Smooth muscle cell (in vitro differentiated cells): Measurements from ENCODE around the gene AMBRA1. TPM values are rescaled to one million over a fixed set of nuclear protein-coding genes. Genes with fewer than 3 reads are reported as not detected.

ENCODE experiments used
- DNase-seq: peaks from one replicate; lab custom pipeline; 2025; ENCODE audit not compliant: unreplicated experiment; lab: John Stamatoyannopoulos, UW
- H2AFZ ChIP-seq: fragments of 200-600 bp; sonication (generic); 2 replicates; pipeline ENCODE4 v1.6.0; 2016; ENCODE audit warnings: antibody characterized with exemption, low read depth, mild to moderate bottlenecking
- H3F3A ChIP-seq: fragments of 200-600 bp; sonication (generic); 2 replicates; pipeline ENCODE4 v1.6.0; 2017; ENCODE audit warnings: antibody characterized with exemption, low read depth
- H3K27ac ChIP-seq: fragments of 200-600 bp; sonication (generic); 2 replicates; pipeline ENCODE4 v1.5.1; 2016; ENCODE audit warnings: low read depth, mild to moderate bottlenecking
- H3K27me3 ChIP-seq: fragments of 200-600 bp; sonication (generic); 2 replicates; pipeline ENCODE4 v1.6.1; 2016; ENCODE audit warnings: low read depth, mild to moderate bottlenecking
- H3K36me3 ChIP-seq: fragments of 200-600 bp; sonication (generic); 2 replicates; pipeline ENCODE4 v1.5.1; 2016; ENCODE audit warnings: low read depth
- H3K4me1 ChIP-seq: fragments of 200-600 bp; sonication (generic); 2 replicates; pipeline ENCODE4 v1.5.1; 2016; ENCODE audit warnings: low read depth
- H3K4me2 ChIP-seq: fragments of 200-600 bp; sonication (generic); 2 replicates; pipeline ENCODE4 v1.6.0; 2016; ENCODE audit warnings: mild to moderate bottlenecking
- H3K4me3 ChIP-seq: fragments of 200-600 bp; sonication (generic); 2 replicates; pipeline ENCODE4 v1.5.1; 2016; ENCODE audit warnings: mild to moderate bottlenecking
- H3K79me2 ChIP-seq: fragments of 200-600 bp; sonication (generic); 2 replicates; pipeline ENCODE4 v1.6.0; 2016; ENCODE audit warnings: low read depth, mild to moderate bottlenecking
- H3K9ac ChIP-seq: fragments of 200-600 bp; sonication (generic); 2 replicates; pipeline ENCODE4 v1.6.0; 2016; ENCODE audit warnings: low read depth
- H3K9me3 ChIP-seq: fragments of 200-600 bp; sonication (generic); replicated peaks from 2 replicates; pipeline ENCODE4 v1.5.1; 2016; ENCODE audit warnings: low read depth
- H4K20me1 ChIP-seq: fragments of 200-600 bp; sonication (generic); 2 replicates; pipeline ENCODE4 v1.6.0; 2016; ENCODE audit warnings: low read depth
- WGBS: methylation state at CpG from one replicate; pipeline ENCODE4 v1.1.7; 2016; ENCODE audit warnings: low lambda C conversion rate; 5-methylcytosine and 5-hydroxymethylcytosine counted together
- polyA plus RNA-seq: library from polyadenylated mRNA; unstranded; fragments of >200 nt; fragmentation: Nextera tagmentation; extraction: Ambion mirVana; gene quantifications from 2 replicates; pipeline ENCODE4 v1.2.1, GENCODE V29; 2016
- total RNA-seq: library from RNA; depleted of rRNA; stranded (reverse); fragments of >200 nt; gene quantifications from 2 replicates; pipeline ENCODE4 v1.2.3, GENCODE V29; 2014
- TF ChIP-seq, protein P1 (sequence below): fragments of 200-600 bp; sonication (generic); IDR thresholded peaks from 2 replicates; pipeline ENCODE4 v1.5.1; 2017; ENCODE audit warnings: borderline replicate concordance, mild to moderate bottlenecking, antibody characterized with exemption; ENCODE audit not compliant: insufficient read depth, poor library complexity, severe bottlenecking

Gene AMBRA1
- total and polyA plus RNA-seq, 2 experiments from 2014 or later, result 10.3 to 38.3 TPM

DNA sequence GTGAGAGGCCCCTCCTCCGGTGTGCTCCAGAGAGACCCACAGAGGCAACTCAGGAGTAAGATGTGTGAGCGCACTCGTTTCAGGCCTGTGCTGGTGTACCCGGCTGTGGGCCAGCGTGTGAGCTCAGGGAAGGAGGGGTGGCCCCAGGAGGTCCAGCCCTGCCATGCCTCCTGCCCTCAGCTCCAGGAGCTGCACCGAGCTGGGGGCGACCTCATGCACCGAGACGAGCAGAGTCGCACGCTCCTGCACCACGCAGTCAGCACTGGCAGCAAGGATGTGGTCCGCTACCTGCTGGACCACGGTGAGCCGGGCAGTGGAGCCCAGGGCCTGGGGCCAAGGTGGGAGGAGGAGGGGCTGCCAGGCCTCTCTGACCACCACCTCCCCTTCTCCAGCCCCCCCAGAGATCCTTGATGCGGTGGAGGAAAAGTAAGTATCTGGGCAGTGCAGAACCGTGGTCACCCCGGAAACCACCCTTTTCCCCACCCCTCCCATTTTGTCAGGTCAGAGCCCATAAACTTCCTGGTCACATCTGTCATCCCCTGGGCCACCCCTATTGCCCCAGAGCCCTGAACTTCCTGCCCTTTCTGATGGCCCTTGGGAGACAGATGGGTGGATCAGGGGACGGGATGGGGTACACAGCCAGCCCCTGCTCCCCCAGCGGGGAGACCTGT, 214.9 kb downstream of the AMBRA1 start:
- H3K36me3 ChIP-seq, result no peaks in the 10 kb centered on the region
- H3K27me3 ChIP-seq, result no peaks in the 10 kb centered on the region
- H4K20me1 ChIP-seq, result peaks cover 11% of the 10 kb centered on the region
- no peak overlapping the region for H2AFZ ChIP-seq
- H3K4me1 ChIP-seq, result peaks cover 8% of the 10 kb centered on the region
- H3K4me2 ChIP-seq, result no peak overlapping the region
- no peaks in the 10 kb centered on the region for H3K79me2 ChIP-seq
- TF ChIP-seq, protein P1, sequence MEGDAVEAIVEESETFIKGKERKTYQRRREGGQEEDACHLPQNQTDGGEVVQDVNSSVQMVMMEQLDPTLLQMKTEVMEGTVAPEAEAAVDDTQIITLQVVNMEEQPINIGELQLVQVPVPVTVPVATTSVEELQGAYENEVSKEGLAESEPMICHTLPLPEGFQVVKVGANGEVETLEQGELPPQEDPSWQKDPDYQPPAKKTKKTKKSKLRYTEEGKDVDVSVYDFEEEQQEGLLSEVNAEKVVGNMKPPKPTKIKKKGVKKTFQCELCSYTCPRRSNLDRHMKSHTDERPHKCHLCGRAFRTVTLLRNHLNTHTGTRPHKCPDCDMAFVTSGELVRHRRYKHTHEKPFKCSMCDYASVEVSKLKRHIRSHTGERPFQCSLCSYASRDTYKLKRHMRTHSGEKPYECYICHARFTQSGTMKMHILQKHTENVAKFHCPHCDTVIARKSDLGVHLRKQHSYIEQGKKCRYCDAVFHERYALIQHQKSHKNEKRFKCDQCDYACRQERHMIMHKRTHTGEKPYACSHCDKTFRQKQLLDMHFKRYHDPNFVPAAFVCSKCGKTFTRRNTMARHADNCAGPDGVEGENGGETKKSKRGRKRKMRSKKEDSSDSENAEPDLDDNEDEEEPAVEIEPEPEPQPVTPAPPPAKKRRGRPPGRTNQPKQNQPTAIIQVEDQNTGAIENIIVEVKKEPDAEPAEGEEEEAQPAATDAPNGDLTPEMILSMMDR, result no peak
- peak overlapping the region; percentile 76 for H3K27ac ChIP-seq
- H3F3A ChIP-seq, result peaks cover 3% of the 10 kb centered on the region
- no peaks in the 10 kb centered on the region for H3K9me3 ChIP-seq
- no peak overlapping the region for H3K4me3 ChIP-seq
- DNase-seq, result no peak
- H3K9ac ChIP-seq, result no peak overlapping the region
- WGBS, result 86% methylated on average over 18 of the region's 20 CpGs

DNA sequence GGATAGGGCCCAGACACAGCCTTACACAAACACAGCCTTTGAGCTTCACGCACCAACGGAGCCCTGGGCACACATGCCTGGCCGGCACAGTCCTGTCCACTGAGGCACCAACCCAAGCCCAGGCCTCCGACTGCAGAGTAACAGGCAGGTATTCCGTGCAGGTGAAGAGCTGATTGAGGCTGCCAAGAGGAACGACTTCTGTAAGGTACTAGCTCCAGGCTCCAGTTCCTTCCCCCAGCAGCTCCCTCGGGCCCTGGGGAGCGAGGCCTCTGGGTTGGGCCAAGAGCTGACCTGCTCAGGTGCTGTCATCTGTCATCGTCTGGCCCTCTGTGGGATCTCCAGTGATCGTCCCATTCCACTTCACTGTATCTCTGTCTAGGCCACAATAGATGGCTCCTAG, 215.5 kb downstream of the AMBRA1 start:
- 97% methylated on average over 10 of the region's 10 CpGs for WGBS
- peaks cover 8% of the 10 kb centered on the region for H3K4me1 ChIP-seq
- H2AFZ ChIP-seq, result no peak overlapping the region
- no peaks in the 10 kb centered on the region for H3K9me3 ChIP-seq
- no peaks in the 10 kb centered on the region for H3K79me2 ChIP-seq
- no peak overlapping the region for H3K9ac ChIP-seq
- peaks cover 9% of the 10 kb centered on the region for H4K20me1 ChIP-seq
- no peaks in the 10 kb centered on the region for H3K27me3 ChIP-seq
- no peak overlapping the region for H3K4me3 ChIP-seq
- TF ChIP-seq, protein P1, result no peak
- no peak overlapping the region for H3K4me2 ChIP-seq
- H3K36me3 ChIP-seq, result no peaks in the 10 kb centered on the region
- peaks cover 3% of the 10 kb centered on the region for H3F3A ChIP-seq
- no peak overlapping the region for H3K27ac ChIP-seq
- no peak for DNase-seq

DNA sequence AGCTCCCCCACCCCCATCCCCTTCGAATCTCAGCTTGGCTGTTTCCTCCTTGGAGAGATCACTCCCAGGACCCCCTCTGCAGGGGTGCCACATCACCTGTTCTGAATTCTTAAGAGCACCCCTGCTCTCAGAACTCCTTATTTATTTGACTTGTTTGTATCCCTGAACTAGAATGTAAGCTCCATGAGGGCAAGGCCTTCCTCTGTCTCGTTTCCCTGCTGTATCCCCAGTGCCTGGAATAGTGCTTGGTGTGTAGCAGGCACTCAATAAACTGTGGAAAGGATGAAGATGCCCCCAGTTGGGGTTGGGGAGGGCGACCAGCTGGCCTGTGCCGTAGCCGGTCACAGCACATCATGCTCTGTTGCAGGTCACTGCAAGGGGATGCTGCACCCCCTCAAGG, 216.0 kb downstream of the AMBRA1 start:
- Histone ChIP-seq H3F3A (peaks cover 3% of the 10 kb centered on the region), H4K20me1 (peaks cover 5% of the 10 kb centered on the region), H3K9ac (no peak overlapping the region), H3K4me1 (peaks cover 5% of the 10 kb centered on the region), H3K27ac (no peak overlapping the region), H3K27me3 (no peaks in the 10 kb centered on the region), H3K4me3 (no peak overlapping the region), H3K4me2 (no peak overlapping the region), H3K9me3 (no peaks in the 10 kb centered on the region), H3K36me3 (no peaks in the 10 kb centered on the region), H2AFZ (no peak overlapping the region), H3K79me2 (no peaks in the 10 kb centered on the region)
- 96% methylated on average over 5 of the region's 5 CpGs for WGBS
- DNase-seq, result no peak
- TF ChIP-seq, protein P1, result no peak

DNA sequence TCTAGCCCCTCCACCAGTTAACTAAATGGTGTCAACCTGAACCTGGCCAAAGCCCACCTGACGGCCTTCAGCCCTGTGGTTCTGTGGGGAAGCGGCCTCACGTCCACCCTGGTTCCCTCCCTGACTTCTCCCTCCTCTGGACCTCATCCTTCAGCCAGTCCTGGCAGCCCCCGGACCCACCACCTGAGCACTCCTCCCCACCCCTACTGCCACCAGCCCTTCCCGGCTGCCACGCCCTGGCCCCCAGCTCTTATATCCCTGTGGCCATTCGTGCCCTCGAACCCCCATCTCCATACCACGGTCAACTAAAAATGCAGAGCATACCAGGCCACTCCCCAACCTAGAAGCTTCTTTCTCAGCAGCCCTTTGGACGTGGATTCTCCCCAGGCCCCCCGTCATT, 216.5 kb downstream of the AMBRA1 start:
- H3K36me3 ChIP-seq, result no peaks in the 10 kb centered on the region
- no peak overlapping the region for H2AFZ ChIP-seq
- no peaks in the 10 kb centered on the region for H3K4me1 ChIP-seq
- no peak overlapping the region for H3K4me3 ChIP-seq
- H3K27me3 ChIP-seq, result no peaks in the 10 kb centered on the region
- H3K4me2 ChIP-seq, result no peak overlapping the region
- H4K20me1 ChIP-seq, result no peaks in the 10 kb centered on the region
- TF ChIP-seq, protein P1, result no peak
- H3F3A ChIP-seq, result peaks cover 3% of the 10 kb centered on the region
- no peak for DNase-seq
- H3K79me2 ChIP-seq, result no peaks in the 10 kb centered on the region
- H3K9ac ChIP-seq, result no peak overlapping the region
- 96% methylated on average over 11 of the region's 11 CpGs for WGBS
- H3K9me3 ChIP-seq, result no peaks in the 10 kb centered on the region
- no peak overlapping the region for H3K27ac ChIP-seq
